HUES6 (cell line): Measurements from ENCODE around the gene PSG2.
"Not testable (repeated sequence)": the region's sequence is repeated elsewhere in the genome, so short reads cannot be mapped to it uniquely, and the experiment has no call there.

Source experiments
- H3K27ac ChIP-seq: 2 replicates; pipeline ENCODE4 v1.7.0; 2013; ENCODE audit warnings: low read depth, mild to moderate bottlenecking, low read length, inconsistent platforms
- H3K27me3 ChIP-seq: 2 replicates; pipeline ENCODE4 v1.6.1; 2013; ENCODE audit warnings: low read length; ENCODE audit not compliant: control insufficient read depth, insufficient read depth
- H3K36me3 ChIP-seq: 2 replicates; pipeline ENCODE4 v1.6.1; 2013; ENCODE audit warnings: low read length; ENCODE audit not compliant: control insufficient read depth, insufficient read depth
- H3K4me1 ChIP-seq: 2 replicates; pipeline ENCODE4 v1.6.1; 2013; ENCODE audit warnings: low read length; ENCODE audit not compliant: control insufficient read depth, insufficient read depth
- H3K4me3 ChIP-seq: 2 replicates; pipeline ENCODE4 v1.5.1; 2013; ENCODE audit warnings: low read depth, low read length
- H3K9ac ChIP-seq: one replicate; pipeline ENCODE4 v1.6.1; 2013; ENCODE audit warnings: mild to moderate bottlenecking, low read length
- H3K9me3 ChIP-seq: 2 replicates; pipeline ENCODE4 v1.6.1; 2013; ENCODE audit warnings: low read depth, low read length; ENCODE audit not compliant: control insufficient read depth, insufficient read depth

The PSG2 gene

DNA sequence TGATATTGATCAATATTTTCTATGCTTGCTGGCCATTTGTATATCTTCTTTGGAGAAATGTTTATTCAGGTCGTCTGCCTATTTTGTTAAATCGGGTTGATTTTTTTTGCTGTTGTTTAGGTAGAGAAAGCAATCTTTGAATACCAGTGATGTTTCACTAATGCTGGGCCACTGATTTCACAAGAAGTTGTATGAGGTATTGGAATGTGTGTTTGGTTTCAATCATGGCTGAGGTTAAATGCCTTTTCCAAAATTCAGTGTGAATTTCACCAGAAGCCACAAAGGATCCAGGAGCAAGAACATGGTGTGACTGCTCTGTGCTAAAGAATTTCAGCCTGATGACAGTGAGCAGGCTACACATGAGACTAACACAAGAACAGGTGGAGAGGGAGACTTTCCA is 32.1 kb upstream of the PSG2 start:
- H3K9me3 ChIP-seq: peaks cover 13% of the 10 kb centered on the region
- H3K4me3 ChIP-seq, H3K36me3 ChIP-seq, H3K9ac ChIP-seq, H3K27me3 ChIP-seq, H3K4me1 ChIP-seq, H3K27ac ChIP-seq: not testable (repeated sequence)

GRCh38 chr19:43107401-43107800 is 24.9 kb upstream of the PSG2 start:
- H3K4me1 ChIP-seq, H3K9ac ChIP-seq, H3K27ac ChIP-seq, H3K36me3 ChIP-seq, H3K27me3 ChIP-seq, H3K4me3 ChIP-seq: not testable (repeated sequence)
- peaks cover 16% of the 10 kb centered on the region for H3K9me3 ChIP-seq

- no peak overlapping the region for H3K27ac ChIP-seq
These were observed 23.0 kb upstream of the PSG2 start for GRCh38 chr19:43105496-43105895.

DNA sequence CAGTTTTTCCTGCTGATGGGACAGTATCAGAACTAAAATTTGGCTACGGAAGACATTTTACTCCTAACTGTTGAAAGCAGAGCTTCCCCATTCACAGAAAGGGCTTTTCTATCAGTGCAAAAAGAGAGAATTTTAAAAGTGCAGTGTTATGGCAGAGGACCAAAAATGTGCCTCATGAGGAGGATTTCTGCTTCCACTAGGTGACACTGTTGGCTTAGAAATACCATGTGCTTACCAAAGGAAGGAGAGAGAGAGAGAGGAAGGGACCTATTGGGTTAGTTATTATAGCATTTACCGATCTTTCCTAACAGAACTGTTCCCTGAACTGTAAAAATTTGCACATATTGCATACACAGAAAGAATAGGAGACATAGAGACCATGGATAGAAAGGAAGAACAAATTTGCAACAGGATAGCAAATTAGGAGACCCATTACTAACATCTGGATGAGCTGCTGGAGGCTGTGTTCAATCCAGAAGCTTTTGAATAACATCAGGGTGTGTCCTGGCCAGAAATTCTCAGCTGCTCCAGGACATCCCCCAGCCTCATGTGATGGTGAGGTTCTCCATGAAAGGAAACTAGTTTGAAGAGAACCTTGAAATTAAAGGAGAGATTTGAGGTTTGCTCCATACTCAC is 21.8 kb upstream of the PSG2 start:
- H3K9ac ChIP-seq, H3K4me1 ChIP-seq, H3K4me3 ChIP-seq, H3K27ac ChIP-seq, H3K36me3 ChIP-seq, H3K27me3 ChIP-seq: not testable (repeated sequence)
- H3K9me3 ChIP-seq: peaks cover 22% of the 10 kb centered on the region

More at GRCh38 chr19:43105496-43105895, 23.0 kb upstream of the PSG2 start:
- H3K36me3 ChIP-seq: no peaks in the 10 kb centered on the region
- no peak overlapping the region for H3K9ac ChIP-seq
- no peak overlapping the region for H3K4me3 ChIP-seq
- H3K9me3 ChIP-seq: peaks cover 22% of the 10 kb centered on the region
- H3K27me3 ChIP-seq: no peaks in the 10 kb centered on the region
- H3K4me1 ChIP-seq: no peaks in the 10 kb centered on the region

DNA sequence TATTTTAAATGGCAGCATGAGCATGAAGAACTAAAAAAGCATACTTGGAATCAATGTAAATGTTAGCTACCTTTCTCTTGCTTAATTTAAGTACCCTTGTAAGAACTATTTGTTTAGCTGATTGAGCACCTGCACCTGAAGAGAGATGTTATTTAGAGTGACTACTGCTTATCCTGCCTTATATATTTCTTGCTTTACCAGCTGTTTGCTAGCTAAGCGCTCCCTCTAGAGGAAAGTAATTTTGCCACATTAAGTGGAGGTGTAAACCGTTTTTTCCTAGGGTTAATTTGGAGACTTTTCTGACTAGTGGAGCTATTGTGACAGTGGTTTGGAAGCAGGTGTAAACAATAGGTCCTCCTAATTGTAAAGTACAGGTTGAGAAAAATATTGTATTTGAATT is 19.4 kb upstream of the PSG2 start:
- no peaks in the 10 kb centered on the region for H3K4me1 ChIP-seq

GRCh38 chr19:43098416-43098815 is 15.9 kb upstream of the PSG2 start:
- H3K36me3 ChIP-seq, H3K9me3 ChIP-seq, H3K9ac ChIP-seq, H3K4me3 ChIP-seq, H3K27me3 ChIP-seq, H3K4me1 ChIP-seq, H3K27ac ChIP-seq: not testable (repeated sequence)

More for the DNA sequence above, 19.4 kb upstream of the PSG2 start:
- Histone ChIP-seq H3K9ac (no peak overlapping the region), H3K27me3 (no peaks in the 10 kb centered on the region), H3K27ac (no peak overlapping the region), H3K4me3 (no peak overlapping the region), H3K36me3 (no peaks in the 10 kb centered on the region), H3K9me3 (peaks cover 22% of the 10 kb centered on the region)

- H3K36me3 ChIP-seq, H3K27me3 ChIP-seq, H3K9me3 ChIP-seq, H3K4me1 ChIP-seq, H3K4me3 ChIP-seq, H3K27ac ChIP-seq, H3K9ac ChIP-seq: not testable (repeated sequence)
These were observed 5.3 kb upstream of the PSG2 start for GRCh38 chr19:43087702-43088340.

GRCh38 chr19:43085796-43086530 is 3.5 kb upstream of the PSG2 start:
- H3K27ac ChIP-seq, H3K9ac ChIP-seq, H3K27me3 ChIP-seq, H3K4me1 ChIP-seq, H3K4me3 ChIP-seq, H3K36me3 ChIP-seq, H3K9me3 ChIP-seq: not testable (repeated sequence)

DNA sequence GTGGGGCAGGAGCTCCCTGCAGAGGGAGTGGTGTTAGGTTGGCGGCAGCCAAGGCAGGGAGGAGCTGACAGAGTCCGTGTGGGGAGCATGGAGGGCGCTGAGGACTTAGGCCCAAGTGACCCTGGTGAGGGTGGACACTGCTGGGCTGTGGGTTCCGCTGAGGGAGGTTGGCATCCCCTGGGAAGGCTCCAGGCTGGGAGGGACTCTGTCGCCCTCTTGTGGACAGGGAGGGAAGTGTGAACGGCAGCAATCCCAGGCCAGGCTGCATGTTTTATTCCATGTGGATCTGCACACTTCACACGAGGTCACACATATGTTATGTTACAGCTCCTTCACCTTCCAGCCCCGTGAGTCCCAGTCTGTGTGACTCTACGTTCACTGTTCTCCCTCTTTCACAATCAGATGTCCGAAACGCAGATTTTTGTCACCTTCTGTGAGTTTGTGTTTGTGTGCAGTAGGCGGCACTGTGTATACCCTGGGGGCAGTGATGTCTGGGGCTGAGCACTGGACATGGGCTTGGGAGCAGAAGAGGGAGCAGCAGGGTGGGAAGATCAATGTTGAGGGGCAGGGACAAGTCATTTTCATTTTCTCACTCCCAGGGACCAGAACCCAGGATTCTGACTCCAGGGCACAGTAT is 1.8 kb upstream of the PSG2 start:
- not testable (repeated sequence) for H3K9me3 ChIP-seq, H3K36me3 ChIP-seq, H3K27ac ChIP-seq, H3K4me3 ChIP-seq, H3K9ac ChIP-seq, H3K27me3 ChIP-seq, H3K4me1 ChIP-seq

GRCh38 chr19:43083721-43084120 is 1.2 kb upstream of the PSG2 start:
- not testable (repeated sequence) for H3K4me3 ChIP-seq, H3K9ac ChIP-seq, H3K4me1 ChIP-seq, H3K36me3 ChIP-seq, H3K27ac ChIP-seq, H3K27me3 ChIP-seq, H3K9me3 ChIP-seq

GRCh38 chr19:43078311-43078710 is 4.2 kb downstream of the PSG2 start:
- no peak overlapping the region for H3K9ac ChIP-seq
- no peaks in the 10 kb centered on the region for H3K4me1 ChIP-seq
- H3K27me3 ChIP-seq: no peaks in the 10 kb centered on the region
- no peaks in the 10 kb centered on the region; the same call in 1 of the 2 replicates for H3K9me3 ChIP-seq
- H3K4me3 ChIP-seq: no peak overlapping the region
- H3K36me3 ChIP-seq: no peaks in the 10 kb centered on the region
- H3K27ac ChIP-seq: no peak overlapping the region
